ENCODE results near the gene APBA2. TPM values are rescaled to one million over a fixed set of nuclear protein-coding genes. Genes with fewer than 3 reads are reported as not detected.

APBA2 gene
- total and polyA plus RNA-seq, 4 donors, result 0.41 to 2.1 (median 1.9) TPM

DNA sequence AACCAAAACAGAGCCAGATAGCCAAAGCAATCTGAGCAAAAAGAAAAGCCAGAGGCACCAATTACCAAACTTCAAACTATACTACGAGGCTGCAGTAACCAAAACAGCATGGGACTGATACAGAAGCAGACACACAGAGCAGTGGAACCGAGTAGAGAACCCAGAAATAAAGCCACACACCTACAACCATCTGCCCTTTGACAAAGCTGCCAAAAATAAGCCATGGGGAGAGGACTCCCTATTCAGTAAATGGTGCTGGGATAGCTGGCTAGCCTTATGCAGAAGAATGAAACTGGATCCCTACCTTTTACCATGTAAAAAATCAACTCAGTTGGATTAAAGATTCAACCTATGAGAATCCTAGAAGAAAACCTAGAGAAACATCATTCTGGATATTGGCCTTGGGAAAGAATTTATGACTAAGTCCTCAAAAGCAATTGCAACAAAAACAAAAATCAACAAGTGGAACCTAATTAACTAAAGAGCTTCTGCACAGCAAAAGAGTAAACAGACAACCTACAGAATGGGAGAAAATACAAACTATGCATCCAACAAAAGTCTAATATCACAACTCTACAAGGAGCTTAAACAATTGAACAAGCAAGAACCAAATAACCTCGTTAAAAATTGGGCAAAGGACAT is 95.1 kb downstream of the APBA2 start:
- Histone ChIP-seq H3K4me1 (ENCODE audit: control insufficient read depth in 1 of 2, insufficient read depth in 2 of 2, low read length in 2 of 2) (no peaks in the 10 kb centered on the region), H3K27ac (ENCODE audit: low read depth in 1 of 2, low read length in 2 of 2) (no peak overlapping the region), H3K4me3 (ENCODE audit: low read length in 2 of 2) (no peak overlapping the region), H3K9me3 (ENCODE audit: control insufficient read depth, low read length) (no peaks in the 10 kb centered on the region), H3K36me3 (ENCODE audit: control insufficient read depth in 1 of 2, insufficient read depth in 2 of 2, low read length in 1 of 2) (no peaks in the 10 kb centered on the region), H3K27me3 (ENCODE audit: control insufficient read depth in 1 of 2, insufficient read depth in 2 of 2, low read length in 1 of 2) (no peaks in the 10 kb centered on the region)
- 81 to 87% methylated on average over 3 of the region's 3 CpGs for WGBS, 2 donors
- ATAC-seq (ENCODE audit: low FRiP score) (no peak), DNase-seq (no peak)
- intact Hi-C loops (cut with DNase I), result no loop called here

DNA sequence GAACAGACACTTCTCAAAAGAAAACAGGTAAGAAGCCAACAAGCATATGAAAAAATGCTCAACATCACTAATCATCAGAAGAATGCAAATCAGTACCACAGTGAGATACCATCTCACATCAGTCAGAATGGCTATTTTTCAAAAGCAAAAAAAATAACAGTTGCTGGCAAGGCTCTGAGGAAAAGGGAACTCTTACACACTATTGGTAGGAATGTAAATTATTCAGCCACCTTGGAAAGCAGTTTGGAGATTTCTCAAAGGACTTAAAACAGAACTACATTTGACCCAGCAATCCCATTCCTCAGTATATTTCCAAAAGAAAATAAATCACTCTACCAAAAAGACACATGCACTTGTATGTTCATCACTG is 95.6 kb downstream of the APBA2 start:
- Histone ChIP-seq H3K4me1 (ENCODE audit: control insufficient read depth in 1 of 2, insufficient read depth in 2 of 2, low read length in 2 of 2) (no peaks in the 10 kb centered on the region), H3K27ac (ENCODE audit: low read depth in 1 of 2, low read length in 2 of 2) (no peak overlapping the region), H3K9me3 (ENCODE audit: control insufficient read depth, low read length) (no peaks in the 10 kb centered on the region), H3K4me3 (ENCODE audit: low read length in 2 of 2) (no peak overlapping the region), H3K36me3 (ENCODE audit: control insufficient read depth in 1 of 2, insufficient read depth in 2 of 2, low read length in 1 of 2) (no peaks in the 10 kb centered on the region), H3K27me3 (ENCODE audit: control insufficient read depth in 1 of 2, insufficient read depth in 2 of 2, low read length in 1 of 2) (no peaks in the 10 kb centered on the region)
- no peak for ATAC-seq (ENCODE audit: low FRiP score)
- no peak for DNase-seq
- intact Hi-C loops (cut with DNase I), result no loop called here

DNA sequence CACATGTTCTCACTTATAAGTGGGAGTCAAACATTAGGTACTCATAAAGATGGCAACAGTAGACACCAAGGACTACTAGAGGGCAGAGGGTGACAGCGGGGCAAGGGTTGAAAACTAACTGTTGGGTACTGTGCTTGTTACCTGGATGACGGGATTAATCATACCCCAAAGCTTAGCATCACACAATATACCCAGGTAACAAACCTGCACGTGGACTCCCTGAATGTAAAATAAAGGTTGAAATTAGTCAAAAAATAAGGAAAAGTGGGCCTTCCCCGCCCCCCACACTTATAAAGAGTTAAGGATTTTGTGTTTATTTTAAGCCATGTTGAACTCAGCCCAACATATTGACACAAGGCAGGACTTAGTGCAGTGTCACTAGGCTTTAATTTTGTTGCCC is 96.1 kb downstream of the APBA2 start:
- DNase-seq (no peak), ATAC-seq (ENCODE audit: low FRiP score) (no peak)
- Histone ChIP-seq H3K27me3 (ENCODE audit: control insufficient read depth in 1 of 2, insufficient read depth in 2 of 2, low read length in 1 of 2) (no peaks in the 10 kb centered on the region), H3K36me3 (ENCODE audit: control insufficient read depth in 1 of 2, insufficient read depth in 2 of 2, low read length in 1 of 2) (no peaks in the 10 kb centered on the region), H3K4me3 (ENCODE audit: low read length in 2 of 2) (no peak overlapping the region), H3K27ac (ENCODE audit: low read depth in 1 of 2, low read length in 2 of 2) (no peak overlapping the region), H3K9me3 (ENCODE audit: control insufficient read depth, low read length) (no peaks in the 10 kb centered on the region), H3K4me1 (ENCODE audit: control insufficient read depth in 1 of 2, insufficient read depth in 2 of 2, low read length in 2 of 2) (no peaks in the 10 kb centered on the region)
- 93 to 95% methylated on average over 4 of the region's 4 CpGs for WGBS, 2 donors
- intact Hi-C loops (cut with DNase I), result loop anchor here in 1 of 2 donors (2.0 kb wide), 1 partner anchor 21 kb away; no protein-coding TSS in a partner anchor

DNA sequence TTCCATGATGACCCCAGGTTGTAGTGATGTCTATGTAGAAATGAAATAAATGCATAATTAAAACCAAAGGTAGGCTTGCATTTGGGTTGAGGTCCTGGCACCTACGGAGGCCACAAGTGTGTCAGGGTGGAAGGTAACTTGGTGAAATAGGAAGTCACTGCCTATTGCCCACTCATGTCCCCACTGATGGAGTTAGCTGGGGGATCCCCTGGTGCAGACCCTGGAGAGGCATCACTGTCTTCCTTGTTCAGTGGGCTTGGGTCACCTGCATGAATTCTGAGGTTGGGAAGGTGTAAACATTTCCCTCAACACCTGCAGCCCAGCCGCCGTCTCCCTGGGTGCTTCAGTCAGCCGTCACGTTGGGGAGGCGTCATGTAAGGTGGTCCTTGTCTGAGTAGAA is 97.1 kb downstream of the APBA2 start:
- Histone ChIP-seq H3K4me3 (ENCODE audit: low read length in 2 of 2) (no peak overlapping the region), H3K27me3 (ENCODE audit: control insufficient read depth in 1 of 2, insufficient read depth in 2 of 2, low read length in 1 of 2) (no peaks in the 10 kb centered on the region), H3K27ac (ENCODE audit: low read depth in 1 of 2, low read length in 2 of 2) (no peak overlapping the region), H3K9me3 (ENCODE audit: control insufficient read depth, low read length) (no peaks in the 10 kb centered on the region), H3K4me1 (ENCODE audit: control insufficient read depth in 1 of 2, insufficient read depth in 2 of 2, low read length in 2 of 2) (no peaks in the 10 kb centered on the region), H3K36me3 (ENCODE audit: control insufficient read depth in 1 of 2, insufficient read depth in 2 of 2, low read length in 1 of 2) (no peaks in the 10 kb centered on the region)
- intact Hi-C loops (cut with DNase I), result loop anchor here in 1 of 2 donors (2.0 kb wide), 1 partner anchor 20 kb away; no protein-coding TSS in a partner anchor
- 96 to 97% methylated on average over 6 of the region's 6 CpGs for WGBS, 2 donors
- no peak for ATAC-seq (ENCODE audit: low FRiP score)
- DNase-seq, result peak in 1 of 2 donors; percentile 19

DNA sequence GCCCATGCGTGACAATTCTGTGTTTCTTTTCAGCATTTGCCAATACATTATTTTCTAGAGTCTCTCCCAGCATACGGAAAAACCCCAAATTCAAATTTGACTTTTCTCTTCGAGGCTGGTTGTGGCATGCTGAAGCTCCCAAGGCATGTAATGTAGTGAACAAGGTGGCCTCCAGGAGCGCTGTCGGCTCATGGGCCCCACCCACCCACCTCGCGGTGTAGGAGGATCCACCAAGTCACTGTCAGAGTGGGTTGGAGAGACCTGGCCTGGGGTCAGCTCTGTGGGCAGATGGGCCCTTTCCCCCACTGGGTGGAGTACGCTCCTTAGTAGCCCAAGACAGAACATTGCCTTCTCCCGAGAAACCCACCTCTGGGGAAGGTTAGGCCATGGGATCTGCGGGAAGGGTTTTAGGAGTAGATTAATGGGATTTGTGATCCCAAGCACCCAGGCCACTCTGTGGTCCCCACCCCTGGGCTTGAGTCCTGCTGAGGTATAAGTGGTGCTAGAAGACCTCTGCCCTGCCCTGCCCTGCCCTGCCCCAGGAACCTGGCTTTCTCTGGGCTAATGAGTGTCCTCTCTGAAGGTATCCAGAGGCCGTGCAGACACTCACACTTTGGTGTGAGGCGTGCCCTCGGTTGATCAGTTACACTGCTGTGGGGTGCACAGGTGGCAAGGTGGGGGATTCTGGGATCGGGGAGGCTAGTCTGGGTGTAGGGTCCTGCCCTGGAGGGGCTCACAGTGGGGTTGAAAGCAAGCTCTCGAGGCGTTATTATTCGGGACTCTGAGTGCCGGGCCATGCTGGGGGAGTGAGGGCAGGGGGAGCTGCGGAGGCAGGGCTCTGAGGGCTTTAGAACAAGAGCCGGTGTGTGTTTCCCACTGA is 97.9 kb downstream of the APBA2 start:
- no peak for DNase-seq
- ATAC-seq (ENCODE audit: low FRiP score), result no peak
- 88 to 89% methylated on average over 20 of the region's 20 CpGs for WGBS, 2 donors
- no peaks in the 10 kb centered on the region for H3K4me1 ChIP-seq (ENCODE audit: control insufficient read depth in 1 of 2, insufficient read depth in 2 of 2, low read length in 2 of 2)
- H3K27ac ChIP-seq (ENCODE audit: low read depth in 1 of 2, low read length in 2 of 2), result no peak overlapping the region
- intact Hi-C loops (cut with DNase I), result loop anchor here in 1 of 2 donors (2.0 kb wide), 1 partner anchor 19 kb away; no protein-coding TSS in a partner anchor
- H3K9me3 ChIP-seq (ENCODE audit: control insufficient read depth, low read length), result no peaks in the 10 kb centered on the region
- H3K36me3 ChIP-seq (ENCODE audit: control insufficient read depth in 1 of 2, insufficient read depth in 2 of 2, low read length in 1 of 2), result no peaks in the 10 kb centered on the region
- no peaks in the 10 kb centered on the region for H3K27me3 ChIP-seq (ENCODE audit: control insufficient read depth in 1 of 2, insufficient read depth in 2 of 2, low read length in 1 of 2)
- H3K4me3 ChIP-seq (ENCODE audit: low read length in 2 of 2), result no peak overlapping the region

DNA sequence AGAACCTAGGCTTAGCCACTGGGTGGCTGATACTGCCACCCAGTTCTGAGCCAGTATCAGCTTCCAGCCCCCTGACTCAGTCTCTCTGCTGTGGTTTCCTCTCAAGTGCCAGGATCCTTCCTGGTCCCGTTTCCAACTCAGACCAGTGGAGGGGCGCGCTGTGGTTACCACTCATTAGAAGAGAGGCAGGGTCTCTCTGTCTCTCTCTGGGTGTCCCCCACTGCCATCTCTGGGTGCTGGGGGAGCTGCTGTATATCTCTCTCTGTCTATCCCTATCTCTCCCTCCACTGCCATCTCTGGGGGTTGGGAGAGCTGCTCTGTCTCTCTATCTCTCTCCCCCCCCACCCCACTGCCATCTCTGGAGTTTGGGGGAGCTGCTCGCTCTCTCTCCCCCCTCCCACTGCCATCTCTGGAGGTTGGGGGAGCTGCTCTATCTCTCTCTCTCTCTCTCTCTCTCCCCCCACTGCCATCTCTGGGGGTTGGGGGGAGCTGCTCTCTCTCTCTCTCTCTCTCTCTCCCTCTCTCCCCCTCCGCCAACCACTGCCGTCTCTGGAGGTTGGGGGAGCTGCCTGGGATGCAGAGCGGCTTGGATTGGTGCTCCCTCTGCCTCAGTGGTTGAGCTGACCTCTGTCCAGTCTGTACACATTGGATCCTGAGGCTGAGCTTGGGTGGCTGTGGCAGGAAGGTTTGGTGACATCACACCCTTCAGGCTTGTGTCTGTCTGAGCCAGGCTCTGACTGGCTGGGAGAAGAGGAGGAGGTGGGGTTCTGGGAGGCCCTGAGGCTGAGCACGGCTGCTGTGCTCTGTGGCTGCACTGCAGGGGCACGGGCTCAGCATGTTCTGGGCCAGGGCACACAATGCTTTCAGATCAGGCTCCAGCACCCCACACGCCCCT is 98.9 kb downstream of the APBA2 start:
- ATAC-seq (ENCODE audit: low FRiP score), result peak; percentile 55
- intact Hi-C loops (cut with DNase I), result no loop called here
- no peak for DNase-seq

DNA sequence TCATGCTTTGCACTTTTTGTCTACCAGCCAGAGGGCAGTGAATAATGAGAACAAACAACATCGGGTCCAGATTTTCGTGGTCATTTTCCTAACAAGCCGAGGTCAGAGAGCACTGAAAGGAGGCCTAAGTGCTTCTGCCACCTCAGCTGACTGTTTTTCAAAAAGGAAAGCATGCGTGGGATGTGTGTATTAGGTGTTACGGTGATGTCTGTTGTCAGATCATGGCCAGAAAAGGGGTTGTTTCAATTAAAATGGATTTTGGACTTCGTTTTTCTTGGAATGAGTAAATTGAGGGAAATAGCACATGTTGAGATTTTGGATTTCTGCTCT is 99.5 kb downstream of the APBA2 start:
- intact Hi-C loops (cut with DNase I), result no loop called here
- Histone ChIP-seq H3K9me3 (ENCODE audit: control insufficient read depth, low read length) (no peaks in the 10 kb centered on the region), H3K4me3 (ENCODE audit: low read length in 2 of 2) (no peak overlapping the region), H3K27ac (ENCODE audit: low read depth in 1 of 2, low read length in 2 of 2) (no peak overlapping the region), H3K4me1 (ENCODE audit: control insufficient read depth in 1 of 2, insufficient read depth in 2 of 2, low read length in 2 of 2) (no peaks in the 10 kb centered on the region), H3K27me3 (ENCODE audit: control insufficient read depth in 1 of 2, insufficient read depth in 2 of 2, low read length in 1 of 2) (no peaks in the 10 kb centered on the region), H3K36me3 (ENCODE audit: control insufficient read depth in 1 of 2, insufficient read depth in 2 of 2, low read length in 1 of 2) (no peaks in the 10 kb centered on the region)
- ATAC-seq (ENCODE audit: low FRiP score), result no peak
- DNase-seq, result no peak
- 37 to 39% methylated on average over 6 of the region's 6 CpGs for WGBS, 2 donors

More for the DNA sequence above, 98.9 kb downstream of the APBA2 start:
- Histone ChIP-seq H3K27ac (ENCODE audit: low read depth in 1 of 2, low read length in 2 of 2) (no peak overlapping the region), H3K4me1 (ENCODE audit: control insufficient read depth in 1 of 2, insufficient read depth in 2 of 2, low read length in 2 of 2) (no peaks in the 10 kb centered on the region), H3K36me3 (ENCODE audit: control insufficient read depth in 1 of 2, insufficient read depth in 2 of 2, low read length in 1 of 2) (no peaks in the 10 kb centered on the region), H3K27me3 (ENCODE audit: control insufficient read depth in 1 of 2, insufficient read depth in 2 of 2, low read length in 1 of 2) (no peaks in the 10 kb centered on the region), H3K4me3 (ENCODE audit: low read length in 2 of 2) (no peak overlapping the region), H3K9me3 (ENCODE audit: control insufficient read depth, low read length) (no peaks in the 10 kb centered on the region)
- 56 to 60% methylated on average over 10 of the region's 10 CpGs for WGBS, 2 donors

DNA sequence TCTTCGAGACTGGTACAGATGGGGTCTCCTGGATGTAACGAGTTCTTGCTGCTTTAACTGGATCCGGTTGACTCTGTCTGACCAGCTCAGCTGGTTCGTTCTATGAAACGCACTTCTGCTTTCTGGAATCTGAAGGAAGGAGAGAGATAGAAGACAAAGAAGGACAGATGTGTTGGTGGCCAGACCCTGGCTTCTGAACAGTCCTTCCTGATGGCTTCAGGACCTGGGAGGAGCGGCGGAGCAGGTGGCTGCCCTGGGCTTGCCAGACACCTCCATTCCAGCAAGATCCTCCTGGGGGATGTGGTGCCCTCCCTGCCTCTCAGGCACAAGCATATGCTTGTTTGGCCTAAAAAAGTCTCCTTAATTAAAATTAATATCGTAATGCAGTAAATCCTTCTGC is 99.9 kb downstream of the APBA2 start:
- Histone ChIP-seq H3K36me3 (ENCODE audit: control insufficient read depth in 1 of 2, insufficient read depth in 2 of 2, low read length in 1 of 2) (no peaks in the 10 kb centered on the region), H3K4me3 (ENCODE audit: low read length in 2 of 2) (no peak overlapping the region), H3K4me1 (ENCODE audit: control insufficient read depth in 1 of 2, insufficient read depth in 2 of 2, low read length in 2 of 2) (no peaks in the 10 kb centered on the region), H3K9me3 (ENCODE audit: control insufficient read depth, low read length) (no peaks in the 10 kb centered on the region), H3K27ac (ENCODE audit: low read depth in 1 of 2, low read length in 2 of 2) (no peak overlapping the region), H3K27me3 (ENCODE audit: control insufficient read depth in 1 of 2, insufficient read depth in 2 of 2, low read length in 1 of 2) (no peaks in the 10 kb centered on the region)
- intact Hi-C loops (cut with DNase I), result no loop called here
- DNase-seq (no peak), ATAC-seq (ENCODE audit: low FRiP score) (no peak)
- 93 to 95% methylated on average over 8 of the region's 8 CpGs for WGBS, 2 donors
